Testis (tissue), 3 donors: Measurements from ENCODE around the gene OXSR1. TPM values are rescaled to one million over a fixed set of nuclear protein-coding genes. Genes with fewer than 3 reads are reported as not detected.

Experiments used
- DNase-seq: peaks from one replicate; pipeline ENCODE4 v3.0.0-alpha.2; 2019
- H3K27ac ChIP-seq, 2 donors: fragments of 200-600 bp; sonication (generic); one replicate each; pipeline ENCODE4 v1.5.1; 2019
- H3K27me3 ChIP-seq: fragments of 200-600 bp; sonication (generic); one replicate; pipeline ENCODE4 v1.5.1; 2019
- H3K36me3 ChIP-seq: fragments of 200-600 bp; sonication (generic); one replicate; pipeline ENCODE4 v1.5.1; 2017; ENCODE audit warnings: low read depth; ENCODE audit errors: missing control alignments
- H3K4me1 ChIP-seq: fragments of 200-600 bp; sonication (generic); one replicate; pipeline ENCODE4 v1.5.1; 2019
- H3K4me3 ChIP-seq, 2 donors: fragments of 200-600 bp; sonication (generic); one replicate each; pipeline ENCODE4 v1.5.1; 2017 to 2019
- H3K9me3 ChIP-seq: fragments of 200-600 bp; sonication (generic); one replicate; pipeline ENCODE4 v1.5.1; 2017
- POLR2A ChIP-seq: fragments of 450-650 bp; IDR thresholded peaks from one replicate; pipeline ENCODE4 v1.6.1; 2017; ENCODE audit warnings: antibody characterized with exemption, mild to moderate bottlenecking, moderate library complexity
- WGBS, 2 donors: methylation state at CpG; one replicate each; pipeline ENCODE4 v1.1.5; 2018; 5-methylcytosine and 5-hydroxymethylcytosine counted together
- intact Hi-C: fragments of 100-400 bp; cut with DNase I; formaldehyde crosslinking; loops from one replicate; pipeline ENCODE4 v1.15.1; 2023; ENCODE audit warnings: low total_unique reads
- polyA plus RNA-seq: library from polyadenylated mRNA; stranded (reverse); fragments of 350-450 nt; fragmentation: Illumina TruSeq; extraction: RNeasy Lipid Tissue Mini Kit (QIAGEN cat#74804); gene quantifications from one replicate; pipeline ENCODE4 v1.2.3, GENCODE V29; 2014; ENCODE audit warnings: low read depth, low replicate concordance; ENCODE audit not compliant: insufficient read depth
- total RNA-seq, 2 donors: library from RNA; depleted of rRNA; stranded (reverse); fragments of >200 nt; gene quantifications; one replicate each; pipeline ENCODE4 v1.2.3, GENCODE V29; 2016
- TF ChIP-seq, protein P1 (sequence below), 3 experiments: fragments of 450-650 bp in 2 of 3; fragments of 200-600 bp in 1 of 3; sonication (generic) in 1 of 3; IDR thresholded peaks; one replicate each; pipeline ENCODE4 v1.5.1; 2016 to 2019; ENCODE audit warnings: antibody characterized with exemption in 3 of 3, mild to moderate bottlenecking in 2 of 3, moderate library complexity in 1 of 3

The OXSR1 gene
- total and polyA plus RNA-seq, 3 donors from 2014 or later: 26.0 to 48.7 (median 39.7) TPM

DNA sequence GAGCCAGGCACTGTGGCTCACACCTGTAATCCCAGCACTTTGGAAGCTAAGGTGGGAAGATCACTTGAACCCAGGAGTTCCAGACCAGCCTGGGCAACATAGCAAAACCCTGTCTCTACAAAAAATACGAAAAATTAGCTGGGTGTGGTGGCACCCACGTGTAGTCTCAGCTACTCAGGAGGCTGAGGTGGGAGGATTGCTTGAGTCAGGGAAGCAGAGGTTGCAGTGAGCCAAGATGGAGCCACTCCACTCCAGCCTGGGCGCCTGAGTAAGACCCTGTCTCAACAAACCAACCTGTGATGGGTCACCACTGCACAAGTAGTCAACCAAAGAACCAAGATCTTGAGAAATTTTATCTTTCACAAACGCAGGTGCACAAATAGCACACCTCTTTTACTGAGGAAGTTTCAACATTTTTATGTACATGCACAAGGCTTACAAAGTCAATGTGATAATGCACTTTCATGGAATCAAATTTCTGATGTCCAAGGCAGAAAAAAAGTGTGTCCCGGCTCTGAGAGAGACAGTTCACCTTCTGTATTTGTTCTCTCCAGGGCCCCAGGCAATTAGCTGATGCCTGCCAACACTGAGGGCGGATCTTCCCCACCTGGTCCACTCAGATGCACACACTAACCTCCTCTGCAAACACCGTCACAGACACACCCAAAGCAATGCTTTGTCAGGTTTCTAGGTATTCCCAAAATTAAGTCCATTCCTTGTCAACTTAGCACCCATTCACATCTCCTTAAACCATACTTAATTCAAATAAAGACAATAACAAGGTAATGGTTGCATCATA, 40.8 kb upstream of the OXSR1 start:
- WGBS, 2 donors: 78 to 80% methylated on average over 7 of the region's 7 CpGs
- H3K36me3 ChIP-seq: no peaks in the 10 kb centered on the region
- no peak for DNase-seq
- H3K27ac ChIP-seq: no peak overlapping the region
- no peaks in the 10 kb centered on the region for H3K4me1 ChIP-seq
- no peaks in the 10 kb centered on the region for H3K27me3 ChIP-seq
- no peaks in the 10 kb centered on the region for H3K9me3 ChIP-seq
- intact Hi-C loops: no loop called here
- TF ChIP-seq POLR2A: no peak
- TF ChIP-seq, protein P1, sequence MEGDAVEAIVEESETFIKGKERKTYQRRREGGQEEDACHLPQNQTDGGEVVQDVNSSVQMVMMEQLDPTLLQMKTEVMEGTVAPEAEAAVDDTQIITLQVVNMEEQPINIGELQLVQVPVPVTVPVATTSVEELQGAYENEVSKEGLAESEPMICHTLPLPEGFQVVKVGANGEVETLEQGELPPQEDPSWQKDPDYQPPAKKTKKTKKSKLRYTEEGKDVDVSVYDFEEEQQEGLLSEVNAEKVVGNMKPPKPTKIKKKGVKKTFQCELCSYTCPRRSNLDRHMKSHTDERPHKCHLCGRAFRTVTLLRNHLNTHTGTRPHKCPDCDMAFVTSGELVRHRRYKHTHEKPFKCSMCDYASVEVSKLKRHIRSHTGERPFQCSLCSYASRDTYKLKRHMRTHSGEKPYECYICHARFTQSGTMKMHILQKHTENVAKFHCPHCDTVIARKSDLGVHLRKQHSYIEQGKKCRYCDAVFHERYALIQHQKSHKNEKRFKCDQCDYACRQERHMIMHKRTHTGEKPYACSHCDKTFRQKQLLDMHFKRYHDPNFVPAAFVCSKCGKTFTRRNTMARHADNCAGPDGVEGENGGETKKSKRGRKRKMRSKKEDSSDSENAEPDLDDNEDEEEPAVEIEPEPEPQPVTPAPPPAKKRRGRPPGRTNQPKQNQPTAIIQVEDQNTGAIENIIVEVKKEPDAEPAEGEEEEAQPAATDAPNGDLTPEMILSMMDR (IDR thresholded peaks at IDR 0.05): no peak
- no peak overlapping the region for H3K4me3 ChIP-seq

DNA sequence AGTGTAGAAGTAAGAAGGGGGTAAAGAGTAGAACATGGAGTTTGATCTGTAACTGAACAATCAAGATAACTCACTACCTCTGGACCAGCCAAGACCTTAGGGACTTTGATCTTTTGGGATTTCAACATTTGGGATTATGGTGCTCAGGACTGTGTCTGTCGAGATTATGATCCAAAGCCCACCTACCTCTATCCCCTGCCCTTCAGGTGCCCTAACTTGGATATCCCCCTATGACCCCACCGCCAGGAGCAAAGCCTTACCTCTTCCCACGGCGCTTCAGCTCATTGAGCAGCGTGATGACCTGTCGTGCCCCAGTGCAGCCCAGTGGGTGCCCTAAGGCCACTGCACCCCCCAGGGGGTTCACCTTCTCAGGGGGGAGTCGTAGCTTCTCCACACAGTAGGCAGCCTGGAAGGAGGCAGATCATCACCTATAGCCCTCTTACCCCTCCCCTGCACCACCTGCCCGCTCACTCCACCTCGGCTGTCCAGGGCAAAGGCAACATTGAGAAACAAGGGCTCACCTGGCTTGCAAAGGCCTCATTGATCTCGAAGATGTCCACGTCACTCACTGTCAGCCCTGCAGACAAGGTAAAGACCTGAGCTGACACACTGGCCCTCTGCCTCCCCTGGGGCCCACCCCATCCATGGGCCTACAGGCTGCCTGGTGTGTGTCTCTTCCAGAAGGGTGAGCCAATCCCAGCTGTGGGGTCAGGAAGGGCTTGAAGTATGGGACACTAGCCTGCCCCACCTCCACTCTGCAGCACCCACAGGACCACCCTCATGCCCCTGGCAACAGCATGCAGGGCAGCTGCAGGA, 39.8 kb upstream of the OXSR1 start:
- H3K27me3 ChIP-seq: no peaks in the 10 kb centered on the region
- H3K27ac ChIP-seq: no peak overlapping the region
- no peak for DNase-seq
- no peaks in the 10 kb centered on the region for H3K9me3 ChIP-seq
- no peaks in the 10 kb centered on the region for H3K36me3 ChIP-seq
- 92 to 97% methylated on average over 11 of the region's 11 CpGs for WGBS, 2 donors
- intact Hi-C loops: no loop called here
- no peaks in the 10 kb centered on the region for H3K4me1 ChIP-seq
- H3K4me3 ChIP-seq: no peak overlapping the region
- TF ChIP-seq, protein P1 (IDR thresholded peaks at IDR 0.05): no peak
- no peak for TF ChIP-seq POLR2A

DNA sequence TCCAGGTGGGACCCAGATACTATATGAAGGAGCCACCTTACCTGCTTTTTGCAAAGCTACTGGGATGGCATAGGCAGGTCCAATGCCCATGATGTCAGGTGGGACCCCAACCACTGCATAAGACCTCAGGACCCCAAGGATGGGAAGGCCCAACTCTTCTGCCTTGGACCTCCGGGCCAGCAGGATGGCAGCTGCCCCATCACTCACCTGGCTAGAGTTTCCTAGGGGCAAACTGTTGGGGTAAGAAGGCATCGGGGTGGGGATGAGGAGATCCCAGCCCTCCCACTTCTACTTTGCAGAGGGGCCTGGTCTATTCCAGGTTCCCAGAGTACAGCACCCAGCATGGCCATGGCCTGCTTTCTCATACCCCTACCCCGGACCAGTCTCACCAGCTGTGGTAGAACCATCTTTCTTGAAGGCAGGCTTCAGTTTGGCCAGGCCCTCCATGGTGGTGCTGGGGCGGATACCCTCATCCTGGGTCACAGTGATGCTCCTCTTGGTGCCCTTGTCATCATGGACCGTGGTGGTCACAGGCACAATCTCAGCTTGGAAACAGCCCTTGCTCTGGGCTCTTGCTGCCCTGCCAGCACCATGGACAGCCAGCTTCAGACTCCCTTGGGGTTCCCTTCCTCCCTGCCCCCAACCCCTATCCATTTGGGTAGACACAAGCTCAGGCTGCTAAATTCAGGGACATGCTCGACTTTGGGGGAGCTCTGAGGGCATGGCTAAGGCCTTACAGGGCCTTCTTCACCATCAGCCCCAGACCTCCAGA, 39.0 kb upstream of the OXSR1 start:
- H3K36me3 ChIP-seq: no peaks in the 10 kb centered on the region
- H3K4me1 ChIP-seq: no peaks in the 10 kb centered on the region
- H3K27me3 ChIP-seq: no peaks in the 10 kb centered on the region
- WGBS, 2 donors: 95 to 100% methylated on average over 3 to 6 of the region's 6 CpGs
- H3K27ac ChIP-seq: no peak overlapping the region
- TF ChIP-seq, protein P1 (IDR thresholded peaks at IDR 0.05): no peak
- no peak for TF ChIP-seq POLR2A
- intact Hi-C loops: no loop called here
- H3K9me3 ChIP-seq: no peaks in the 10 kb centered on the region
- no peak for DNase-seq
- H3K4me3 ChIP-seq: no peak overlapping the region

DNA sequence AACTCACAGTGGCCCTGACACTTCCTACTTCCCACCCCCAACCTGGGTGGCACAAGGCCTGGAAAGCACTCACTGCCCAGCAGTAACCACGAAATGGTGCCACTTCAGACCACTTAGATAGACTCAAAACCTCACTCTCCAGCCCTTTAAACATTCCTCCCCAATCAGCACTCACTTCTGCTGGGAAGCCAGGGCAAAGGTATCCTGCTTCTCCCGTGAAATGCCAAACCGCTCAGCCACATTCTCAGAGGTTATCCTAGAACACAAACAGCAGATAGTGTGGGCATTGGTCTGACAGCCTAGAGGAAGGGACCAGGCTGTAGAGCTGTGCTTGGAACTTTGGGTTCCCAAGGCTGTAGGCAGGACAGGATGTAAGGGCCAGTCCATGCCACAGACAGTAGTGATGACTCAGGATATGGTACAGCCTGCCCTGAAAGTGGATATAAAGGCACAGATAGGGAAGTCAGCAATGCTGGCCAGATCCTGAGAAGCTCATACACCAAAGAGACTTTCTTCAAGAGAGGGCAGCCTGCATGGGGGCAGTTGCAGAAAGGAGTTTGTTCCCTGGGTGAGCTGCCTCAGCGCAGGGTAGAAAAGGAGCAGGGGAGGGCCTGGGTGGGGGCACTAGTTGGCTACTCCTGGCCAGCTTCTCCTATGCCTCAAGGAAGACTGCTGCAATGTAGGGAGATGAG, 37.6 kb upstream of the OXSR1 start:
- Histone ChIP-seq H3K4me1 (no peaks in the 10 kb centered on the region), H3K4me3 (no peak overlapping the region), H3K9me3 (no peaks in the 10 kb centered on the region), H3K27ac (no peak overlapping the region), H3K36me3 (no peaks in the 10 kb centered on the region), H3K27me3 (no peaks in the 10 kb centered on the region)
- DNase-seq: no peak
- intact Hi-C loops: no loop called here
- no peak for TF ChIP-seq POLR2A
- TF ChIP-seq, protein P1 (IDR thresholded peaks at IDR 0.05): no peak
- WGBS, 2 donors: 88 to 96% methylated on average over 1 to 4 of the region's 4 CpGs
